Astrocyte of the spinal cord (primary cell): ENCODE results near the gene KLHL30.

Experiments
- DNase-seq: peaks from one replicate; pipeline ENCODE4 v3.0.0; 2011; ENCODE audit warnings: low read depth, low spot score
- H3K4me3 ChIP-seq: 2 replicates; pipeline ENCODE4 v1.5.1; 2011; ENCODE audit warnings: low read depth, mild to moderate bottlenecking, low read length, moderate library complexity
- in situ Hi-C: cut with HindIII; loops from 2 replicates; pipeline ENCODE4 v1.10.0; 2017; ENCODE audit warnings: low sequenced_read_pairs
- TF ChIP-seq, protein P1 (sequence below): IDR thresholded peaks from 2 replicates; pipeline ENCODE4 v1.5.1; 2012; ENCODE audit warnings: low read depth, mild to moderate bottlenecking, low read length, inconsistent platforms

KLHL30 gene

DNA sequence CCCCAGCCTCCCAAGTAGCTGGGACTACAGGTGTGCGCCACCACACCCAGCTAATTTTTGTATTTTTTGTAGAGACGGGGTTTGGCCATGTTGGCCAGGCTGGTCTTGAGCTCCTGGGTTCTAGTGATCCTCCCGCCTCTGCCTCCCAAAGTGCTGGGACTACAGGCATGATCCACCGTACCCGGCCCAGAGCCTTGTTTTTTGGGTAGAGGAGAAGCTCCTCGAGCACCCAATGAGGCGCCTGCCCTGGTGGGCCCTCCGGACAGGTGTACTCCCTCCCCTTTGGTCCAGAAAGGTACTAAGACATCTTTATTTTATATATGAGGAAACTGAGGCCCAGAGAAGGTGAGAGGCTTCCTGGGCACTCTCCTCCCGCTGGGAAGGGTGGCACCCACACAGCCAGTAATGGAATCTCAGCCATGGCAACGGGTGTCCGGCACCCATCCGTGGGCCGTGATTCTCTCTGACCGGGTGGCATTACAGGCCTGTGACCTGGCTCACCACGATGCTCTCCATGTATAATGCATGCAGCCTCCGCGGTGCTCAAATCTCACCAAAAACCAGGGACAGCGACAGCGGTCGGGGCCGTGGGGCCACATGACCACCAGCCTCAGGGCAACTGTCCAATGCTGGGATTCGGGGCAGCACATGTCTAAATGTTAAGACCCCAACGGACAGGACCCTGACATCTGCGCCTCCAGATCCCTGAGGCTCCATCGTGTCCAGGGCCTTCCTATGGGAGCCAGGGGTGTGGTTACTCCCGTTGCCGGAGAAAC is 16.8 kb upstream of the KLHL30 start:
- in situ Hi-C loops, result no loop called here
- H3K4me3 ChIP-seq, result no peak overlapping the region
- TF ChIP-seq, protein P1, sequence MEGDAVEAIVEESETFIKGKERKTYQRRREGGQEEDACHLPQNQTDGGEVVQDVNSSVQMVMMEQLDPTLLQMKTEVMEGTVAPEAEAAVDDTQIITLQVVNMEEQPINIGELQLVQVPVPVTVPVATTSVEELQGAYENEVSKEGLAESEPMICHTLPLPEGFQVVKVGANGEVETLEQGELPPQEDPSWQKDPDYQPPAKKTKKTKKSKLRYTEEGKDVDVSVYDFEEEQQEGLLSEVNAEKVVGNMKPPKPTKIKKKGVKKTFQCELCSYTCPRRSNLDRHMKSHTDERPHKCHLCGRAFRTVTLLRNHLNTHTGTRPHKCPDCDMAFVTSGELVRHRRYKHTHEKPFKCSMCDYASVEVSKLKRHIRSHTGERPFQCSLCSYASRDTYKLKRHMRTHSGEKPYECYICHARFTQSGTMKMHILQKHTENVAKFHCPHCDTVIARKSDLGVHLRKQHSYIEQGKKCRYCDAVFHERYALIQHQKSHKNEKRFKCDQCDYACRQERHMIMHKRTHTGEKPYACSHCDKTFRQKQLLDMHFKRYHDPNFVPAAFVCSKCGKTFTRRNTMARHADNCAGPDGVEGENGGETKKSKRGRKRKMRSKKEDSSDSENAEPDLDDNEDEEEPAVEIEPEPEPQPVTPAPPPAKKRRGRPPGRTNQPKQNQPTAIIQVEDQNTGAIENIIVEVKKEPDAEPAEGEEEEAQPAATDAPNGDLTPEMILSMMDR, result no peak
- no peak for DNase-seq

DNA sequence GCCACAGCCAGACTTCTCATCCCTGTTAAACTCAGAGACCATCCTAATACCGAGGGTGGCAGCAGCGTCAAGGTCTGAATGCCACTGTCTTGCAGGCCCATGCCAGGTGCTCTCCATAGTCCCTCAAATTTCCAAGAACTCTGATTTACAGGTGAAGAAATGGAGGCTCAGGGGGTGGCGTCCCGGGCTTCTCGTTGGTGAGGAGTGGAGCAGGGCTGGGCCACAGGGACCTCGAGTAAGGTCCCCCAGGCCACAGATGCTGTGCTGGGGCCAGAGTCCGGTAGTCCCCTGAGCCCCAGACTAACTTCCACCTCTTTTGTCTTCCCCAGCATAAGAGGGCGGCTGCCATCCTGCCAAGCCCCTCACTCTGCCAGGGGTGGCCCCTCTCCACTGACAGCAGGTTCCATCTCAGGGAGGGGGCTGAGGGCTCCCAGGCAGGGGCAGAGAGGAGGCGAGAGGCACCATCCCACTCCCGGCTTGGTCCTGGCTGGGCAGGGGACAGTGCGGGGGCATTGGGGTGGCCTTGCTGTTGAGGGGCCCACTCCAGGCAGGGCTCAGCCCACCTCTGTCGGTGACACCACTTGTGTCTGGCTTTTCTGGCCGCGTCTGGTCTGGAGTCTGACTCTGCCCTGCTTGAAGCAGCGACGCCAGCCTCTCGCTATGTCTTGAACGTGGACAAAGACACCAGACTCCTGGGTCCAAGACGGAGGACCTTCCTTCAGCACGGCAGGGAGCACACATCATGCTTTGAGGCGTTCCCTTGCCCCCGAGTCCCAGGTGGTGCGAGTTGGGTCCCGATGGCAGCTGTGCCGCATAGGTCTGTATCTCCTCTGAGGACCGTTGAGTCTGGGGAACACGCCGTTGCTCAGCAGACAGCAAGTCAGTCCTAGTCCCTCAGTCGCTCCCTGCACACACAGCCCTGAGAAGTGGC is 15.9 kb upstream of the KLHL30 start:
- DNase-seq, result no peak
- TF ChIP-seq, protein P1, result no peak
- H3K4me3 ChIP-seq, result no peak overlapping the region
- in situ Hi-C loops, result no loop called here

DNA sequence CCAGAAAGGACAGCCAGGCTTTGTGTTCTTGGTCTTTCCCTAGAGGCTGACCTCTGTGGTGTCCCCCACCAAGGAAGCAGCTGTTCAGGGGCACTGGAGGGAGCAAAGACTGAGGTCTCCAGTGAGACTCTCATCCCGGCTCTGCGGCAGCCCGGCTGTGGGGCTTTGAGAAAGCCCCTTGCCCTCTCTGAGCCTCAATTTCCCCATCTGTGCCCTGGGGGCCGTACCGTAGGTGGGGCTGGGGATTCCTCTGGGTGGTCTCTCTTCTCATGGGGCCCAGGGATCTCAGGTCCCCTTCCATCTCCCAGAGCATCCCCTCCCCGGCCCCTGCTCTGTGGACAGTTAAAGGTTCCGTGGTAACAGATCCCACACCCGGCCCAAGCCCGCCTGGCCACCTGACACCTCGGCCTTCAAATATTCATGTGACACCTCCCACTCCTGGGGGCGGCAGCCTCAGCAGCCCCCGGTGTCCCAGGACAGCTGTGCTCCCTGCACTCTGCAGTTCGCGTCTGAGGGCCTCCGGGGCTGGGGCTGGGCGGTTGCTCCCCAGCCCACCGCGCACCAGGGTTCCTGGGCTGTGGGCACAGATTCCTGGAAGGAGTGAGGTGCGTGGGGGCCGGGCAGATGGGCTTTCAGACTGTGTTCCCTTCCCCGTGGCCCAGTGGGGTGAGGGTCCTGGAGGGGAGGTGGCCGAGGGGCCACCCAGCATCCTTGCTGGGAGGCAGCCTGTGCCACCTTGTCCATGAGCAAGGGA is 15.1 kb upstream of the KLHL30 start:
- no peak overlapping the region for H3K4me3 ChIP-seq
- DNase-seq, result no peak
- TF ChIP-seq, protein P1, result no peak
- in situ Hi-C loops, result no loop called here

DNA sequence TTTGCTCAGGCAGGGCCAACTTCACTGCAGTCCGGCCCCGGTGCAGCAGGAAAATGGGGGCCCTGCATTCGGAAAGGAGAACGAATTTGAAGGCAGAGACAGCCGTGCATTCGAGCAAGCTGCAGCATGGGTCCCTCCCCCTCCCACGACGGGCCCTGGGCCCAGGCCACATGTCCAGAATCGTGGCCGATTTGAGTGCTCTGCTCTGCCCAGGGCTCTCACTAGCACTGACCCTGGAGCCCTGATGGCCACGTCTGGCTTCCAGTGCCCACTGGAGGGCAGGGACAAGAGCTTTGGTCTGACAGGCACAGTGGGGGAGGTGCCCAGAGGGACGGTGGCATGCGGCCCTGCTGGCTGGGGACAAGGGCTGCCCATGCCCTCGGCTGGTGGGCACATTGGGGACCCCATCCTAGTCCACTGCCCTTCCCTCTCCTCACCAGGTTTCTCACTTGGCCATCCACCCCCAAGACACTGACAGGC is 14.4 kb upstream of the KLHL30 start:
- TF ChIP-seq, protein P1, result no peak
- no peak for DNase-seq
- no peak overlapping the region for H3K4me3 ChIP-seq
- in situ Hi-C loops, result no loop called here

DNA sequence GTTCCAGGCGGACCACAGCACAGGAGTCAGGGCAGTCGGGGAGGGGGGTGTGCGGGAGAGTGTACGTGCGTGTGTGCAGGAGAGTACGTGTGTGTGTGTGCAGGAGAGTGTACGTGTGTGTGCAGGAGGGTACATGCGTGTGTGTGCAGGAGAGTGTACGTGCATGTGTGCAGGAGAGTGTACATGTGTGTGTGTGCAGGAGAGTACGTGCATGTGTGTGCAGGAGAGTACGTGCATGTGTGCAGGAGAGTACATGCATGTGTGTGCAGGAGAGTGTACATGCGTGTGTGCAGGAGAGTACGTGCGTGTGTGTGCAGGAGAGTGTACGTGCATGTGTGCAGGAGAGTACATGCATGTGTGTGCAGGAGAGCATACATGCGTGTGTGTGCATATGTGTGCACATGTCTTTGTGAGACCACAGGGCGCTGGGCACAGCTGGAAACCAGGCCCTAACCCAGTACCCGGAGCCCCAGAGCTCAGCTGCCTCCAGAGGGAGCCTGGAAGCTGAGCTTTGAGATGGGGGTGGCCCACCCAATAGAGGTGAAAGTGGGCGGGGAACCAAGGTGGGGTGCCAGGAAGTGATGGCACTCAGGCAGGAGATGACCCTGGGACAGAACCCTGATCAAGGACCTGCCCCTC is 13.9 kb upstream of the KLHL30 start:
- TF ChIP-seq, protein P1, result no peak
- H3K4me3 ChIP-seq, result no peak overlapping the region
- in situ Hi-C loops, result no loop called here
- DNase-seq, result no peak
